HG02642 (cell line): ENCODE measurements around the gene IL25.
"Not testable (repeated sequence)": the region's sequence is repeated elsewhere in the genome, so short reads cannot be mapped to it uniquely, and the experiment has no call there.

Experiments
- ATAC-seq: cut with Tn5 transposase; IDR thresholded peaks from one replicate; pipeline ENCODE4 v1.9.1; 2021; ENCODE audit warnings: mild to moderate bottlenecking; ENCODE audit not compliant: unreplicated experiment, poor library complexity

The IL25 gene

DNA sequence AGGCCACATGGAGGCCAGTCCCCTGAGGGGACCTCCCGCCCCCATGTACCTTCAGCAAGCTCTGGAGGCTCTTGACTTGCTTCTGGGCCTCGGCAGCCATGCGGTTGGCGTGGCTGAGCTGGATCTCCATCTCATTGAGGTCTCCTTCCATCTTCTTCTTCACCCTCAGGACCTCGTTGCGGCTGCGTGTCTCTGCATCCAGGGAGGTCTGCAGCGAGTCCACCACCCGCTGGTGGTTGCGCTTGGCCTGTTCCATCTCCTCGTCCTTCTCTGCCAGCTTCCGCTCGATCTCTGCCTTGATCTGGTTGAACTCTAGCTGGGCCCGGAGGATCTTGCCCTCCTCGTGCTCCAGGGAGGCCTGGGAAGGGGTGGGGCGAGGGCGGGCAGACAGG is 13.7 kb downstream of the IL25 start:
- not testable (repeated sequence) for ATAC-seq

DNA sequence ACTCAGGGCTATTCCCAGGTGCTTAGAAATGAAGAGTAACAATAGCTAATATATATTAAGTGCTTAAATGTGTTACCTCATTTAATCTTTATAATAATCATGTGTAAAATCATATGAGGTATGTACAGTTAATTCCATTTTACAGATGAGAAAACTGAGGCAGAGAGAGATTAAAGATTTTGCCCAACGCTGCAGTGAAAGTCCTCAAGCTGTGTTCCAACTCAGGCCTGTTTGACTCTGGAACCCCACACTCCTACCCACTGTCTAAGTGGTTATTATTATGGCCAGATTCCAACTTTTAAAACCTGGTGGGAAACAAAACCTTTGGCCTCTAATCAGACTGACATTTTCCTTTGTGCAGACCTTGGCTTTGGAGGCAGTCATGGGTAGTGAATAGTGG is 14.4 kb downstream of the IL25 start:
- ATAC-seq = no peak

DNA sequence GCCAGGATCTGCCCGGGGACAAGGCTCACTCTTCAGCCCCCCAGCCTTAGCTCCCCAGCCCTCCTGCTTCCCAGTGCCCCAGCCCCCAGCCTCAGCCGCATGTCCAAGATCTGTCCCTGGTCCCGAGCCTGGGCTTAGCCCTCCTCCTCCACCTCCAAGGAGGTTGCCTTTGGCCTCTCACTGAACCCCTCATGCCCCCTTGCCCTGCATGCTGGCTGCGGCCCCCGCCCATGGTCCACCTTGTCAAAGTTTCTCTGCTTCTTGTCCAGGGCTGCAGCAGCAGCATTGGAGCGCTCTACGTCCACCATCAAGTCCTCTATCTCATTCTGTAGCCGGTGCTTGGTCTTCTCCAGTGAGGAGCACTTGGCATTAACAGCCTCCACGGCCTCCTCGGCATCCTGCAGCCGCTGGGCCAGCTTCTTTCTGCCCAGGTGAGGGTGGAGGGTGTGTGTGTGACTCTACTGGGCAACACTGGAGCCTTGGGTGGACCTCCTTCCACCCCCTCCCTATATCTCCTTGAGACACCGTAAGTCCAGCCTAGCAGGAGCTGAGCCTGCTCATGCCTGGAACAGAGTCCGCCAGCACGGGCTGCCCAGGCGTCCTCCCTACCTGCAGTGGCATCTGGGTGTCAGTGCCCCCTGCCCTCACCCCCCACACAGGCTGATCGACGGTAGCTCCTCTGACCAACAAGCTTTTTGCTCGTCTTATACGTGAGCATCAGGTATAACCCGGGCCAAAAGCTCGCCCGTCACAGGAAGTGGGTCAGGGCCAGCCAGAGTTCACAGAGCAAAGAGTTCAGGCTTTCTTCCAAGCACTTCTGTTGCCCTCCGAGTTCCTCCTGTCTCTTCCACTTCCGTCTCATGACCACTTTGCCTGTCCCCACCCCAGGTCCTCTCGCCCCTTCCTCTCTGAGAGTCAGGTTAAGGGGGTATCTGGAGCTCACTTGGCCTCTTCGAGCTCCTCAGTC is 15.6 kb downstream of the IL25 start:
- no peak for ATAC-seq

DNA sequence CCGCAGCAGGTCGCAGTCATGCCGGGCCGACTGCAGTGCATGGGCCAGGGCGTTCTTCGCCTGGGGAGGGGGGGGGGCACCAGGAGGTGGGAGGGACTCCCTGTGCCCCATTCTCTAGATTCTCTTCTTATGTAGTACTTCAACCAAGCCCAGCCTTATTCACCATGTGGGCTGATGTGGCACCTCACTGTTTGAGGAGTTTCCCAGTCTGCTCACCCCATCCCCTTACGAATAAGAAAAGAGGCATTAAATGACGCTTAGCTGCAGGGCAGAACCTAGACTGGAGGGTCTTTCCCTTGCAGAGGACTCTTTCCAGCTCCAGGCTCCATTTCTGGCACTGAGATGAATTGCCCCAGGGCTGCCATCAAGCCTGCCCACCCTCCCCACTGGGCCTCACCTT is 16.4 kb downstream of the IL25 start:
- ATAC-seq = no peak

DNA sequence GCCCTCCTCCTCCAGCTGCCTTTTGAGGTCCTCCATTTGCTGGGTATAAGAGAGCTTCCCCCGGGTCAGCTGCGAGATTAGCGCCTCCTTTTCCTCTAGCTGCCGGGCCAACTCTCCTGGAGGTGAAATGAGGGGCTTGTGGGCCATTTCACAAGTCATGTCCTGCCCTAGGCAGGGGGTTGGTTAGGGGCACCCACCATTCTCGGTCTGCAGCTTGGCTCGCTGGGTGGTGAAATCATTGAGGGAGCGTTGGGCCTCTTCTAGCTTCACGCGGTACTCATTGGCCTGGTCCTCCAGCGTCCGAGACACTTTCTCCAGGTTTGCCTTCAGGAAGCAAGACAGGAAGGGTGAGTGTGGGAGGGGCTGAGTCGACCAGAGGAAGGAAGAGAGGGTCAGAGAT is 16.8 kb downstream of the IL25 start:
- ATAC-seq = no peak

DNA sequence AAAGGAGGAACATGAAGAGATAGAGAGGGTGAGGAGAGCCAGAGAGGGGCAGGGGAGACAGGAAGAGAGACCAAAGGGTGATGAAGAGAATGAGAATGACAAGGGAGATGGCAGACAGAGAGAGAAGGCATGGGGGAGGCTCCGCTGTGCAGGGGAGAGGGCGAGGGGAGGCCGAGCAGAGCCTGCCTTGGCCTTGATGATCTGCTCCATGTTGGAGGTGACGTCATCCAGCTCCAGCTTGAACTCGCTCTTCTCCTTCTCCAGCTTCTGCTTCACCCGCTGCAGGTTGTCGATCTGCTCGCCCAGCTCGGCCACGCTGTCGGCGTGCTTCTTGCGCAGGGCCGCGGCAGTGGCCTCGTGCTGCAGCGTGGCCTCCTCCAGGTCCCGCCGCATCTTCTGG is 17.3 kb downstream of the IL25 start:
- ATAC-seq = not testable (repeated sequence)

DNA sequence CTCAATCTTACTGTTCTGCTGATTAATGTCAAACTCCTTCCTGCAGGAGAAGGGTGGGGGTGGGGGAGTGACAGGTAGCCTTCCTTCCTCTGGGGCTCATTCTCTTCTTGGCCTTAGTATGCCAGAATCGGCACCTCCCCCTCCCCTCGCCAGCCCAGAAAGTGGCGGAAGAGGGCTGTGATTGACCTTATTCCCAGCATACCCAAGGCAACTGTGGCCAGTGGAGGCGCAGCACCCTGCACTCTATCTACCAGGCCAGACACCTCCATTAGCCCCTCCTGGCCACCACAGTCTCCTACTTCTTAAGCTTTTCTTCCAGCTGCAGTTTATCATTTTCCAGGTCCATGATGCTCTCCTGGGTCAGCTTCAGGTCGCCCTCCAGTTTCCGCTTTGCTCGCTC is 20.0 kb downstream of the IL25 start:
- no peak for ATAC-seq

DNA sequence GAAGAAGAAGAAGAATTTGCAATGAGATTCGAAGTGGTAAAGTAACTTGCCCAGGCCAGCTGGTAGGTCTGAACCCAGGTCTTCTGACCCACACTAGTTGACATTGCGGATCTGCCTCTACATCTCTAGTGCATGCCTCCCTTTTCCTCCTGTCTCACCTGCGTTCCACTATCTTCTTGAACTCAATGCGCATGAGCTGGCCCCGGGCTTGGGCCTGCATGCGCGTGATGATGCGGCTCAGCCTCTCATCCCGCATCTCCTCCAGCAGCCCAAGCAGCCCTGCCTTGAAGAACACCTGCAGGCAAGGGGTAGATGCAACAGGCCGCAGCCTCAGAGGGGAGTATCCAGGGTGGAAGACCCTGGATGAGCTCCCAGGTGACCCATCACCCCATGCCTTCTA is 23.5 kb downstream of the IL25 start:
- ATAC-seq = no peak

DNA sequence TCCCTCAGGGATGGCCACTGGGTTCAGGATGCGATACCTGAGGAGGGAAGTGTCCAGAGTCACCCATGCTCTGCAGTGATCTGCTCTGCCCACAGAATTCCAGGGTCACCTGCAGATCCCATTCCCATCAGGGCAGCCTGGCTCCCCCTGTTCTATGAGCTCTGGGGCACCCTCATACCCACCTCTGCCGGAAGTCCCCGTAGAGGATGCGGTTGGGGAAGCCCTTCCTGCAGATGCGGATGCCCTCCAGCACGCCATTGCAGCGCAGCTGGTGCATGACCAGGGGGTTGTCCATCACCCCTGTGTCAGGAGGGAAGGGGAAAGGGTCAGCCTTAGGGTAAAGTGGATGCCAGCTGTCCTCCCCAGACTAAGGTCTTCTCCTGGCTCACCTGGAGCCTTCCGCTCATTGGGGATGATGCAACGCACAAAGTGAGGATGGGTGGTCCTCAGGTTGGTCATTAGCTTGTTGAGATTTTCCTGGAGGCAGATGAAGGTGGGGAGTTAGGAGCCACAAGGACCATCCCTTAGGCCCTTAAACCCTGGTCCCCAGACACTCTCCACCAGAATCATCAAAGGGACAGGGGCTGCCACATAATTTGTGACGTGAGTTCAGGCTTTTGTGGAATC is 24.3 kb downstream of the IL25 start:
- no peak for ATAC-seq

DNA sequence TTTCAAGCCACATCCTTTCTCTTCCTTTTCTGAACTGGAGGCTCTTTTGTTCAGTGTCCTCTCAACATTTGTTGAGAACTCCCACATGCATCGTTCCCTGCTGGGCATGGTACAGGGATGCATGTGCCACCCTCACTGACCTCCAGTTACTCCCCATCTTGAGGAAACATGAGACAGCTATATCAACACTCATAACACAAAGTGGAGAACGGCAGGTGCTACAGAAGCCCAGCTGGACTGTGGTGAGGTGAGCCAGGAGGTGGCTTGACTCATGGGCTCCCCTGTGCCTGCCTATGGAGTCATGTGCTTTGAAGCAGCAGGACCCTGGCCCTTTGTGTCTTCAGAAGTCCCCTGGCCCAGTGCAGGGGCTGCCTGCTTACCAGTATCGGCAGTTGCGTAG is 25.7 kb downstream of the IL25 start:
- ATAC-seq = no peak

DNA sequence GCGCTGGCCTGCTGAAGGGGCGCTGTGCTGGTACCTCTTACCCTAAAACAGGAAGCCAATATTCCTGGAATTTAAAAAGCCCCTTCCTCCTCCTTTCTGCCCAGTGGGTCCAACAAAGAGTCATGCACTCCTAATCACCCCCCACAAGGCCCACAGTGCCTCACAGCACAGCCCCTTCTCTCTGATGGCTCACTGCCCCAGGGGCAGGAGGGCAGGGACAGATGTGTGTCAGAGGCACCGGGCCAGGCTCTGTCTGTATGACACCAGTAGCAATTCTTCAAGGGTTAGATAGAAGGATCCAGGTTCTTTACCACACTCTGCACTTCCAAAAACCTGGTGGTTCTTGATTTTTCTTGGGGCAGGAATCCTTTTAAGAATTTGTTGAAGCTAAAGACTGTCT is 26.5 kb downstream of the IL25 start:
- no peak for ATAC-seq

DNA sequence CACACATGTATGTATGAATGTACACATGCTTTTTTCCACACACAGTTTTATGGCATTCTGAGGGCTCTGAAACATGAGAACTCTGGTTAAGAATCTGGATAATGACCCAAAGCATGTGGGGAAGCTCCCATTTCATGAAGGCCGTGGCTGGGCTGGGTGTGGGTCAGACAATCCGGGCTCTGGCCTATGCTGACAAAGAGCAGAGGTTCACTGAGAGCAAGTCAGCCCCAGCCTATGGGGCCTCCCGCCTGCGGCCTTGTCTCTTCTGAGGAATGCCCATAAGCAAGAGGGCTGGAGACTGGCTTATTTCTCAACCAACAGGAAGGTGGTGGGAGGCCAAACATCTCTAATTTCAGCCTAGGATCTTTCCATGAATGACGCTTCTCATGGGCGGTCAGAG is 27.0 kb downstream of the IL25 start:
- ATAC-seq = no peak

DNA sequence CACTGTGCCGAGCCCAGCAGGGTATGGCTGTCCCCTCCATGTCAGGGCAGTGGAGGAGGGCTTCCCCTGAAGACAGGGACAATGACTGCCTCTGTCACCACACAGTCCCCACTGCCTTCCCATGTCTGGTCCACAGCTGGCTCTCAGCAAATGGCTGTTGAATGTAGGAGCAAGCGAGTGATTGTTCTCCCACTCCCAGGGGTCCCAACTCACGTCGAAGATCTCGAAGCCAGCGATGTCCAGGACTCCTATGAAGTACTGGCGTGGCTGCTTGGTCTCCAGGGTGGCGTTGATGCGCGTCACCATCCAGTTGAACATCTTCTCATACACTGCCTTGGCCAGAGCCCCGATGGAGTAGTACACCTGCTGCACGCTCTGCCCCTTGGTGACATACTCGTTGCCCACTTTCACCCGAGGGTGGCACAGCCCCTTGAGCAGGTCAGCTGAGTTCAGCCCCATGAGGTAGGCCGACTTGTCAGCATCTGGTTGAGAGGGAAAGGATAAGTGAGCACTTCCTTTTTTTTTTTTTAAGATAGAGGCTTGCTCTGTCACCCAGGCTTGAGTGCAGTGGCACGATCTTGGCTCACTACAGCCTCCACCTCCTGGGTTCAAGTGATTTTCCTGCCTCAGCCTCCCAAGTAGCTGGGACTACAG is 28.0 kb downstream of the IL25 start:
- ATAC-seq = not testable (repeated sequence)

DNA sequence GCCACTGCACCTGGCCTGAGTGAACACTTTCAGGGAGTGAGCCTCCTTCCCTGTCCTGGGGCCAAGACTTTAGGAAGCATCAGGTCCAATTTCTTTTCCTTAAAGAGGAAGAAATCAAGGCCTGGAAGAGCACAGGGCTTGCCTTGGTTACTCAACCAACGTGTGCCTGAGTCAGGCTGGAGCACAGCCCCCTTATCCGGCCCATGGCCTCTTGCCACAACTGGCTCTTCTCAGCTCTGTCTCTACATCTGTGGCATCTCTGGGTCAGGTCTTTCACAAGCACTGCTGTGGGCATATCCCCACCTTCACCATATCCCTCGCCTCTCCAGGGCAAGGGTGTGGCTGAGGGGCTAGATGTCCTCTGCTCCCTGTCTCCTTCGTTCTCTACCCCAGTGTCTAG is 28.7 kb downstream of the IL25 start:
- ATAC-seq = no peak

DNA sequence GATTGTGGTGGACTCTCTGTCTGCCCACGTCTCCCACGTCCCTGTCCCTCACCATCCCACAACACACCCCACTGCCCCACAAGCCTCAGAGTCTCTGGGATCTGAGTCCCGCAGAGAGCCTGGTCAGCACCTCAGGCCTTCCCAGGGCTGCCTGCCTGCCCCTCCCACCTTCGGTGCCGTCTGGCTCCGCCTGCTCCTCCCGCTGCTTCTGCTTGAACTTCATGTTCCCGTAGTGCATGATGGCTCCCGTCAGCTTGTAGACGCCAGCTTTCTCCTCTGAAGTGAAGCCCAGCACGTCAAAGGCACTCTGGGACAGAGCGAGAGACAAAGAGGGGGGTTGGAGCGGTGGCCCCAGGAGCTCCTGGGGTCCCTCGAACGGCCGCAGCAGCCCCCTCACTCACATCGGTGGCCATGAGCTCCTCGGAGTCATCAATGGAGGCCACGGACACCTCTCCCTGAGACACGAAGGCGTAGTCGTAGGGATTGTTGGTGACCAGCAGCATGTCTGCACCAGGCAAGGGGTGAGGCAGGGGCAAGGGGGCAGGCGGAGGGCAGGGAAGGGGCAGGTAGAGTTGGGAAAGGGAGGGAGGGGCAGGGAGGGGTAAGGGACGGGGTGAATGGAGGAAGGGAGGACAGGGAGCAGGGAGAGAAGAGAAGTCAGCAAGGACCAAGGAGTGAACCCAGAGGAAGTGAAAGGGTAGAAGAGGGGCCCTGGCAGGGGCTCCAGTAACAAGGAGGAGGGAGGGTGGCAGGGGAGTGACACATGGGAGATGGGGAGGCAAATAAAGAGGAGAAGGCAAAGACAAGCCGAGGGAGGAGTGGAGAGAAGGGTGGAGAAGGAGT is 29.9 kb downstream of the IL25 start:
- ATAC-seq = no peak

DNA sequence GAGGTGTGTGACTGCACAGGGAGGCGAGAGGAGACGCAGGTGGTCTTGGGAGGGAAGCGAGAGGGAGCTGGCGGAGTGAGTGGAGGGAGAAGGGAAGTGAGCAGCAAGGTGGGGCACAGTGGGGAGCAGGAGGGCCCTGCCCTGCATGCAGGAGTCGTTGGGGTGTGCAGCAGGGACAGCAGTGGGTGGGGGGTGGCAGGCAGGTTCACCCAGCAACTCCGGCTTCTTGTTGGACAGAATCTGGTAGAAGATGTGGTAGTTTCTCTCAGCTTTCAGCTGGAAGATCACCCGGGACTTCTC is 30.5 kb downstream of the IL25 start:
- no peak for ATAC-seq

DNA sequence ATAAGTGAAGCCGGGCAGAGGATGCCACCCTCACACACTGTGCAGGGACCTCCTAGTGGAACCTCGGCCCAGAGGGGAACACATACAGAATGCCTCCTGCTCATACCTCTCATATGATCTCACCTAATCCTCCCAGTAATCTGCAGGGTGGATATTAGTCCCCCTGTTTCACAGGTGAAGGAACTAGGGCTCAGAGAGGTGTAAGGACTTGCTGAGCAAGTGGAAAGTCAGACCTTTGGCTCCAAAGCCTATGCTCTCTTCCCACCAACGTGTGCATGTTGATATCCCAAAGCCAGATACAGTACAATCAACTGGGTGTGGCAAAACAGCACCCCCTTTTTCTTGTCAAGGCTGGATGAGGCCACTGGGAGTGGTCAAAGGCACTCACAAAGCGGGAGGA is 31.3 kb downstream of the IL25 start:
- no peak for ATAC-seq

DNA sequence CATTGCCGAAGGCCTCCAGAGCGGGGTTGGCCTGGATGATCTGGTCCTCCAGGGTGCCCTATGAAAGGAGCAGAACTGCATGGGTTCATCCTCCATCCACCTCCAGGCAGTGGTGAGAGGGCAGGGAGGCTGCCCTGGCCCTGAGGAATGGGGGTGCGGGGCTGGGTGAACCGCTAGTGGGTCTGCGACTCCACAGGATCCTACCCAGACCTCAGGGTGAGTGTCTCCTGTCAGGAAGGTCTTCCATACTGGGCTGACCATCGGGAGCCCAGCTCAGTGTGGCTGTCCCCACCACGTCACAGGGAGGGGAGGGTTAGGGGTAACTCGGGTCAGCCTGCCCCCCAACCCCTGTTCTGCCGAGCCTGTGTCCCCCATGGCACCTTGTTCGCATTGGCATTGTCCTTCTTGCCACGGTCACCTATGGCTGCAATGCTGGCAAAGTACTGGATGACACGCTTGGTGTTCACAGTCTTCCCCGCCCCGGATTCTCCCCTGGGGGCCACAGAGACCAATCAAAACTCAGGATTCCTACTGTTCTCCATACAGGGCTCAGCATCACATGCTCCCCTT is 31.8 kb downstream of the IL25 start:
- no peak for ATAC-seq

DNA sequence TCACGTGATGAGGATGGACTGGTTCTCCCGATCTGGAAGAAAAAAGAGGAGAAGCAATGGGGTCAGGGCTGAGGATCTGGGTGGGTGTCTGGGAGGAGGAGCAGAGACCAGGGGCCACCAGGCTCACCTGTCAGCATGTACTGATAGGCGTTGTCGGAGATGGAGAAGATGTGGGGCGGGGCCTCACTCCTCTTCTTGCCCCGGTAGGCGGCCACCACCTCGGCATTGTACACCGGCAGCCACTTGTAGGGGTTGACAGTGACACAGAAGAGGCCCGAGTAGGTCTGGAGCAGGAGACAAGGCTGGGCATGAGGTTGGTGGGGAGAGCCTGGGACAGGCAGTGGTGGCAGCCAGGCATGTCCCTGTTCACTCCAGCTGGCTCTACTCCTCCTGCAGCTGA is 32.5 kb downstream of the IL25 start:
- no peak for ATAC-seq

DNA sequence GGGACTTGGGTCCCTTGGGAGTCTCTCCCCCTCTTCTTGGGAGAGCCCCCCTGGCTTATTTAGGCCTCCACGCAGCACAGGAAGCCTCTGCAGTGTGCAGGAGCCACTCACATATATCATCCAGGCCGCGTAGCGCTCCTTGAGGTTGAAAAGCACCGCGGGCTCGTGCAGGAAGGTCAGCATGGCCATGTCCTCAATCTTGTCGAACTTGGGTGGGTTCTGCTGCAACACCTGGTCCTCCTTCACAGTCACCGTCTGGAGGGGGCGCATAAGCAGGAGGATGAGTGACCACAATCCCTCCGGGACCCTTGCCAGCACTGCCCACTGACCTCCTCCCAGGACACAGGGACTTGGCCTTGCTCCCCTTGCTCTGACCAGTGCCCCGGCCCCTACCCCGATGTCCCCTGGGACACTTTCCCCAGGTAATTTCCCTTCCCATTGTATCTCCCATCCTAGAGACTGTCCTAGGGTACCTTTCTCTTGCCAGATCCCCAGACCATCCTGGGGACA is 33.0 kb downstream of the IL25 start:
- ATAC-seq = no peak
